ENCODE data around the gene ZNF716. TPM values are rescaled to one million over a fixed set of nuclear protein-coding genes. Genes with fewer than 3 reads are reported as not detected.
"Not testable (repeated sequence)": the region's sequence is repeated elsewhere in the genome, so short reads cannot be mapped to it uniquely, and the experiment has no call there.

Gene ZNF716
- total RNA-seq, 2 donors from 2014 or later = not detected

DNA sequence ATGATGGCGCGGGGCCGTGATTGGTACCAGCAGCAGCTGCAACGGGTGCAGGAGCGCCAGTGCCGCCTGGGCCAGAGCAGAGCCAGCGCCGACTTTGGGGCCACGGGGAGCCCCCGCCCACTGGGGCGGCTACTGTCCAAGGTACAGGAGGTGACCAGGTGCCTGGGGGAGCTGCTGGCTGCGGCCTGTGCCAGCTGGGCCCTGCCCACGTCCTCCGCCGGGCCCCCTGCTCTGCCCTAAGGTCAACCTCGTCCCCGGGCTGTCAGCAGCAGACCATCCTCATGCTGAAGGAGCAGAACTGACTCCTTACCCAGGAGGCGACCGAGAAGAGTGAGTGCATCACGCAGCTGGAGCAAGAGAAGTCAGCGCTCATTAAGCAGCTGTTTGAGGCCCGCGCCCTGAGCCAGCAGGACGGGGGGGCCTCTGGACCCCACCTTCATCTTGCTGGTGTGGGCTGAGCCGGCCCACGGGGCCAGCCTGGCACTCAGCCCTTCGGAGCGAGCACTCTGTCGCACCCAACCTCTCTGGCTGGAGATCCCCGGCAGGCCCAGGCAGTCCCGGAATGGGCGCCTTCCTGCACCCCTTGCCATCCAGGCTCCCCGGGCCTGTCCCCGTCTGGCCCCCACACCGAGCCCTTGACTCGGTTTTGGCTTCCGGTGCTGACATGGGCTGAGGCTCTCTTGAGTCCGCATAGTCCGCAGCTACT lies 24.6 kb upstream of the ZNF716 start:
- intact Hi-C loops (cut with DNase I) = no loop called here
- DNase-seq (ENCODE audit: low spot score) = no peak

DNA sequence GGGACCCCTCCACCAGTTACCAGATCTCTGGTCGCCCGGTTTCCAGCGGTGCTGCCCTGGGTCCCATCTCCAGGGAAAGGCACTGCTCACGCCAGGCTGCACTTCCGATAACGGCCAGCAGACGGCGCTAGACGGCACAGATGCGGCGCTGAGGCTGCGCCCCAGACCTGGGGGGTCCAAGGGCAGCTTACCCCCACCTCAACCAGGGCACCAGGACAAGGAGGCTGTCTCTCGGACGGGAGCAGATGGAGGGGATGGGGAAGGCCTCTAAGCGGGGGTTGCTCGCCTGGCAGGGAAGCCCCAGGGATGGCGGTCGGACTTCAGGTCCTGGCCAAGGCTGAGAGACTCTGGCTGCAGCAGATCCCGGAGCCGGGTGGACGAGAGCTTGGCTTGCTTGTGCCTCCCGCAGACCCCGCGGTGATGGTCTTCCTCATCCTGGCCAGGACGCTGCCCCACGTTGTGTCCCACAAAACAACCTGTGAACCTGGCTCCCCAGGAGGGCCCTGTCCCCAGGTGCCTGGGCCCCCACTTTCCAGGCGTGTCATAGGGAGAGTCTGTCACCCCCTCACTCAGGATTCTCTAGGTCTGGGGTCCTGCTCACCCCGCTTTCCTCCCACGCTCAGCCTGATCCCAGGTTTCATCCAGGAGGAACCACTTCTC lies 23.9 kb upstream of the ZNF716 start:
- intact Hi-C loops (cut with DNase I) = no loop called here
- peak; percentile 76 for DNase-seq (ENCODE audit: low spot score)

GRCh38 chr7:57426629-57427003 lies 23.4 kb upstream of the ZNF716 start:
- no peak for DNase-seq (ENCODE audit: low spot score)
- intact Hi-C loops (cut with DNase I) = no loop called here

GRCh38 chr7:57427146-57427545 lies 22.8 kb upstream of the ZNF716 start:
- DNase-seq (ENCODE audit: low spot score) = no peak
- intact Hi-C loops (cut with DNase I) = no loop called here

DNA sequence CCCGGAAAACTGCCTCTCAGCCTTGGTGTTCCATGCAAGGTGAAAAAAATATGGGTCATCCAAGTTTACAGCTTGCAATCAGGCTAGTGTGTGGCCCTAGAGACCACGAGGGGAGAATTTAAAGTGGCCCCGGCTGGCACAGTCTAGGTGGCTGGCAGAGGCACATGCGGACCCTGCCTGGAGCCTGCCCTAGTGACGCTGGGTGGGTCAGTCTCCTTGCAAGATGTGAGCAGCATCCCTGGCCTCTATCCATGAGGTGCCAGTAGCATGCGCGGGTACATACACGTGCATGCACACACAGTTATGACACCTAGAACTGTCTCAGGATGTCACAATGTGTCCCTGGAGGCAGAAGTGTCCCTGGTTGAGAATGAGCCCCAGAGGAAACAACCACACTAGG lies 22.4 kb upstream of the ZNF716 start:
- no peak for DNase-seq (ENCODE audit: low spot score)
- intact Hi-C loops (cut with DNase I) = no loop called here

- intact Hi-C loops (cut with DNase I) = no loop called here
- no peak for DNase-seq (ENCODE audit: low spot score)
These were observed 17.4 kb upstream of the ZNF716 start for GRCh38 chr7:57432583-57432982.

GRCh38 chr7:57437581-57437980 lies 12.4 kb upstream of the ZNF716 start:
- no peak for DNase-seq (ENCODE audit: low spot score)
- intact Hi-C loops (cut with DNase I) = no loop called here

GRCh38 chr7:57438244-57438643 lies 11.7 kb upstream of the ZNF716 start:
- no peak for DNase-seq (ENCODE audit: low spot score)
- intact Hi-C loops (cut with DNase I) = no loop called here

DNA sequence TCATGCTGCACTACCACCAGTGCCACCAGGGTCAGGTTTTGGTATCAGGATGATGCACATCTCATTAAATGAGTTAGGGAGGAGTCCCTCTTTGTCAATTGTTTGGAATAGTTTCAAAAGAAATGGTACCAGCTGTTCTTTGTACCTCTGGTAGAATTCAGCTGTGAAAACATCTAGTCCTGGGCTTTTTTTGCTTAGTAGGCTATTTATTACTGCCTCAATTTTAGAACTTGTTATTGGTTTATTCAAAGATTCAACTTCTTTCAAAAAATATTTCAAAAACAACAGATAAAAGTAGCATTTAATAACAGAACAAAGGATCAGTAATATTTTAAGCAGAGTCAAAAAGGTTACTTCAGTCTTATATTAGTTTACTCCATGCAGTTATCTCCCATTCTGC lies 6.4 kb upstream of the ZNF716 start:
- no peak for DNase-seq (ENCODE audit: low spot score)
- intact Hi-C loops (cut with DNase I) = no loop called here

DNA sequence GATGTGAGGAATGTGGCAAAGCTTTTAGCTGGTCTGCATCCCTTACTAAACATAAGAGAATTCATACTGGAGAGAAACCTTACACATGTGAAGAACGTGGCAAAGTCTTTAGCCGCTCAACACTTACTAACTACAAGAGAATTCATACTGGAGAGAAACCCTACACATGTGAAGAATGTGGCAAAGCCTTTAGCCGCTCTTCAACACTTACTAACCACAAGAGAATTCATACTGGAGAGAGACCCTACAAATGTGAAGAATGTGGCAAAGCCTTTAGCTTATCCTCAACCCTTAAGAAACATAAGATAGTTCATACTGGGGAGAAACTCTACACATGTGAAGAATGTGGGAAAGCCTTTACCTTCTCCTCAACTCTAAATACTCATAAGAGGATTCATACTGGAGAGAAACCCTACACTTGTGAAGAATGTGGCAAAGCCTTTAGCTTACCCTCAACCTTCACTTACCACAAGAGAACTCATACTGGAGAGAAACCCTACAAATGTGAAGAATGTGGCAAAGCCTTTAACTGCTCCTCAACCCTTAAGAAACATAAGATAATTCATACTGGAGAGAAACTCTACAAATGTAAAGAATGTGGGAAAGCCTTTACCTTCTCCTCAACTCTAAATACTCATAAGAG lies 19.3 kb downstream of the ZNF716 start:
- intact Hi-C loops (cut with DNase I); DNase-seq (ENCODE audit: low spot score): not testable (repeated sequence)

- intact Hi-C loops (cut with DNase I); DNase-seq (ENCODE audit: low spot score): not testable (repeated sequence)
These were observed 30.3 kb downstream of the ZNF716 start for GRCh38 chr7:57480304-57480703.

- intact Hi-C loops (cut with DNase I); DNase-seq (ENCODE audit: low spot score): not testable (repeated sequence)
These were observed 35.0 kb downstream of the ZNF716 start for GRCh38 chr7:57485022-57485421.

- no peak for DNase-seq (ENCODE audit: low spot score)
- intact Hi-C loops (cut with DNase I) = no loop called here
These were observed 38.0 kb downstream of the ZNF716 start for GRCh38 chr7:57487957-57488356.

- DNase-seq (ENCODE audit: low spot score); intact Hi-C loops (cut with DNase I): not testable (repeated sequence)
These were observed 45.1 kb downstream of the ZNF716 start for GRCh38 chr7:57495111-57495510.

DNA sequence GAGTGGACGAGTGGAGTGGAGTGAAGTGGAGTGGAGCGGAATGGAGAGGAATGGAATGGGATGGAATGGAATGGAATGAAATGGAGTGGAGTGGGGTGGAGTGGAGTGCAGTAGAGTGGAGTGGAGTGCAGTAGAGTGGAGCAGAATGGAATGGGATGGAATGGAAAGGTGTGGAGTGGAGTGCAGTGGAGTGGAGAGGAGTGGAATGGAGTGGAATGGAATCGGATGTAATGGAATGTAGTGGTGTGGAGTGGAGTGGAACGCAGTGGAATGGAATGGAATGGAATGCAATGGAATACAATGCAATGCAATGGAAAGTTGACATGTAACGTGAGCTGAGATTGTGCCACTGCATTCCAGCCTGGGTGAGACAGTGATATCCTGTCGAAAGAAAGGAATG lies 46.4 kb downstream of the ZNF716 start:
- intact Hi-C loops (cut with DNase I) = no loop called here
- DNase-seq (ENCODE audit: low spot score) = no peak

DNA sequence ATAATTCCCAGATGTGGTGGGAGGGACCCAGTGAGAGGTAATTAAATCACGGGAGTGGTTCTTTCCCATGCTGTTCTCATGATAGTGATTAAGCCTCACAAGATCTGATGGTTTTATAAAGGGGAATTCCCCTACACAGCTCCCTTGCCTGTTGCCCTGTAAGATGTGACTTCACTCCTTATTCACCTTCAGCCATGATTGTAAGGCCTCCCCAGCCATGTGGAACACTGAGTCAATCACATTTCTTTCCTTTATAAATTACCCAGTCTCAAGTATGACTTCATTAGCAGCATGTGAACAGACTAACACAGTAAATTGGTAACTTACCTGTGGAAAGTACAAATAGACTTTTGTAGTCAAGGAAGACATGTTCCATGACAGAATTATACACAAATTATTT lies 55.2 kb downstream of the ZNF716 start:
- intact Hi-C loops (cut with DNase I) = no loop called here
- no peak for DNase-seq (ENCODE audit: low spot score)

Small RNAs within 50 kb of the gene (microRNA-seq; reads per million reads assigned to microRNA genes)
- 0 reads per million in 2 donors for gene MIR3147 (ENCODE audit: borderline microRNAs expressed in 2 of 2)

All from posterior vena cava (tissue), 2 donors.